GM12865 (cell line): Measurements from ENCODE around the gene QPRT.
"Not testable (repeated sequence)": the region's sequence is repeated elsewhere in the genome, so short reads cannot be mapped to it uniquely, and the experiment has no call there.

Experiments
- DNase-seq: peaks from one replicate; pipeline ENCODE4 v3.0.0; 2010; ENCODE audit warnings: low read depth
- H3K4me3 ChIP-seq: 2 replicates; pipeline ENCODE4 v1.5.1; 2011; ENCODE audit warnings: mild to moderate bottlenecking, low read depth, low read length, control low read depth
- TF ChIP-seq, protein P1 (sequence below): IDR thresholded peaks from 2 replicates; pipeline ENCODE4 v1.5.1; 2011; ENCODE audit warnings: low read length, control low read depth, low read depth, inconsistent platforms; ENCODE audit not compliant: insufficient read depth; ENCODE audit errors: missing control alignments

QPRT gene

DNA sequence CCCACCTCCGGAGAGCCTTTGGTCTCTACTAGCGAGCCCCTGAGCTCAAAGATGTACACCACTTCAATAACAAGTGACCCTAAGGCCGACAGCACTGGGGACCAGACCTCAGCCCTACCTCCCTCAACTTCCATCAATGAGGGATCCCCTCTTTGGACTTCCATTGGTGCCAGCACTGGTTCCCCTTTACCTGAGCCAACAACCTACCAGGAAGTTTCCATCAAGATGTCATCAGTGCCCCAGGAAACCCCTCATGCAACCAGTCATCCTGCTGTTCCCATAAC is 15.2 kb upstream of the QPRT start:
- TF ChIP-seq, protein P1, sequence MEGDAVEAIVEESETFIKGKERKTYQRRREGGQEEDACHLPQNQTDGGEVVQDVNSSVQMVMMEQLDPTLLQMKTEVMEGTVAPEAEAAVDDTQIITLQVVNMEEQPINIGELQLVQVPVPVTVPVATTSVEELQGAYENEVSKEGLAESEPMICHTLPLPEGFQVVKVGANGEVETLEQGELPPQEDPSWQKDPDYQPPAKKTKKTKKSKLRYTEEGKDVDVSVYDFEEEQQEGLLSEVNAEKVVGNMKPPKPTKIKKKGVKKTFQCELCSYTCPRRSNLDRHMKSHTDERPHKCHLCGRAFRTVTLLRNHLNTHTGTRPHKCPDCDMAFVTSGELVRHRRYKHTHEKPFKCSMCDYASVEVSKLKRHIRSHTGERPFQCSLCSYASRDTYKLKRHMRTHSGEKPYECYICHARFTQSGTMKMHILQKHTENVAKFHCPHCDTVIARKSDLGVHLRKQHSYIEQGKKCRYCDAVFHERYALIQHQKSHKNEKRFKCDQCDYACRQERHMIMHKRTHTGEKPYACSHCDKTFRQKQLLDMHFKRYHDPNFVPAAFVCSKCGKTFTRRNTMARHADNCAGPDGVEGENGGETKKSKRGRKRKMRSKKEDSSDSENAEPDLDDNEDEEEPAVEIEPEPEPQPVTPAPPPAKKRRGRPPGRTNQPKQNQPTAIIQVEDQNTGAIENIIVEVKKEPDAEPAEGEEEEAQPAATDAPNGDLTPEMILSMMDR: no peak
- peak overlapping the region; percentile 70 for H3K4me3 ChIP-seq
- DNase-seq: no peak

DNA sequence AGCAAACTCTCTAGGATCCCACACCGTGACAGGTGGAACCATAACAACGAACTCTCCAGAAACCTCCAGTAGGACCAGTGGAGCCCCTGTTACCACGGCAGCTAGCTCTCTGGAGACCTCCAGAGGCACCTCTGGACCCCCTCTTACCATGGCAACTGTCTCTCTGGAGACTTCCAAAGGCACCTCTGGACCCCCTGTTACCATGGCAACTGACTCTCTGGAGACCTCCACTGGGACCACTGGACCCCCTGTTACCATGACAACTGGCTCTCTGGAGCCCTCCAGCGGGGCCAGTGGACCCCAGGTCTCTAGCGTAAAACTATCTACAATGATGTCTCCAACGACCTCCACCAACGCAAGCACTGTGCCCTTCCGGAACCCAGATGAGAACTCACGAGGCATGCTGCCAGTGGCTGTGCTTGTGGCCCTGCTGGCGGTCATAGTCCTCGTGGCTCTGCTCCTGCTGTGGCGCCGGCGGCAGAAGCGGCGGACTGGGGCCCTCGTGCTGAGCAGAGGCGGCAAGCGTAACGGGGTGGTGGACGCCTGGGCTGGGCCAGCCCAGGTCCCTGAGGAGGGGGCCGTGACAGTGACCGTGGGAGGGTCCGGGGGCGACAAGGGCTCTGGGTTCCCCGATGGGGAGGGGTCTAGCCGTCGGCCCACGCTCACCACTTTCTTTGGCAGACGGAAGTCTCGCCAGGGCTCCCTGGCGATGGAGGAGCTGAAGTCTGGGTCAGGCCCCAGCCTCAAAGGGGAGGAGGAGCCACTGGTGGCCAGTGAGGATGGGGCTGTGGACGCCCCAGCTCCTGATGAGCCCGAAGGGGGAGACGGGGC is 14.7 kb upstream of the QPRT start:
- TF ChIP-seq, protein P1: no peak
- peak overlapping the region; percentile 70 for H3K4me3 ChIP-seq
- peak; percentile 48 for DNase-seq

DNA sequence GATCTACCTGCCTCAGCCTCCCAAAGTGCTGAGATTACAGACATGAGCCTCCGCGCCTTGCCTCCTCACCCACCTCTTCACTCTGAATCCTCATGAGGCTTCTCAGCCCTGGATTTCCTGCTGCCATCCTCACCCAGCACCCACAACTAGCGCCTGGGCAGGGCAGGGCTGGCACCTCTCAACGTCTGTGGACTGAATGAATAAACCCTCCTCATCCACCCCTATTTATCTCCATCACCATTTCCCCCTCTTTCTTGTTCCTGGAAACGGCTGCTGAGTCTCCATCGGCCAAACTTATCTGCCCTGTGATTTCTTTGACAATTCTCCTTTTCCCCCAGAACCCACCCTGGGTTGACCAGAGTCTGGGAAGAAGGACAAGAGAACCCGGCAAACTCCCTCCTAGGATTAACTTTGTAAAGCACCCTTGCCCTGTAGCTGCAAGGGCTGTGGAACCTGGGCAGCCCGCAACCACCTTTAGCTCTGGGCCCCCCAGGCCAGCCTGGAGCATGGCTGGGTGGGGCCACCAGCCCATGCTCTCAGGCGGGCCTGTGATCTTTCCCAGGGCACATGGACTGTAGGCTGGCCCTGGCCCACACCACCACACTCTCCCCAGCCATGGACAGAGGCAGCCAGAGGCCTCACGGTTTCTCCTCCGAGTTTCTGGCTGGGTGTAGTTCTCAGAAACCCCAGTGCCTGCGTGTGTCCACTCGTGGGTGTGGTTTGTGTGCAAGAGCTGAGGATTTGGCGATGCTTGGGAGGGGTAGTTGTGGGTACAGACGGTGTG is 13.5 kb upstream of the QPRT start:
- no peak for DNase-seq
- TF ChIP-seq, protein P1: no peak
- H3K4me3 ChIP-seq: peak overlapping the region; percentile 70

DNA sequence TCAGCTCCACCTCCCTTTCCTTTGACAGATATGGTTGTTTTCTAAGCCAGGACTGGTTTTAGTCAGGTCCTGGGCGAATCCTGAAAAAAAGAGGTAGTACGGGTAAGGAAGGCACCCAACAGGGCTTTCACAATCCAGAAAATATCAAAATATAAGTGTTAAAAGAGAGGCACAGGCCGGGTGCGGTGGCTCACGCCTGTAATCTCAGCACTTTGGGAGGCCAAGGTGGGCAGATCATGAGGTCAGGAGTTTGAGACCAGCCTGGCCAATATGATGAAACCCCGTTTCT is 11.7 kb upstream of the QPRT start:
- DNase-seq, H3K4me3 ChIP-seq: not testable (repeated sequence)

DNA sequence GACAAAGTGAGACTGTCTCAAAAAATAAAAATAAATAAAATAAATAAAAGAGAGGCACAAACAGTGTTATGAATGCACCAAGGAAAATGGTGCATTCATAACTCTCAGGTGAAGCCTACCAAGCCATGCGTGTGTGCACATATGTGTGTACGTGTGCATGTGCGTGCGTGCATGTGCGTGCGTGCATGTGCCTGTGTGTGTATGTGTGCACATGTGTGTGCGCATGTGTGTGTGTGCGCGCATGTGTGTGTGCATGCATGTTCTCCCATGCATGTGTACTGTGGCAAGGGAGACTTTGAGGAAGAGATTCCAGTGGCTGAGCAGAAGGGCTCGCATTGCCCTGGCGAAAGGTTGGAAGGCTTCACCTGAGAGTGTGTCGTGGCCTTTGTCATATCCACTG is 11.2 kb upstream of the QPRT start:
- no peak overlapping the region for H3K4me3 ChIP-seq
- TF ChIP-seq, protein P1: no peak
- DNase-seq: no peak

DNA sequence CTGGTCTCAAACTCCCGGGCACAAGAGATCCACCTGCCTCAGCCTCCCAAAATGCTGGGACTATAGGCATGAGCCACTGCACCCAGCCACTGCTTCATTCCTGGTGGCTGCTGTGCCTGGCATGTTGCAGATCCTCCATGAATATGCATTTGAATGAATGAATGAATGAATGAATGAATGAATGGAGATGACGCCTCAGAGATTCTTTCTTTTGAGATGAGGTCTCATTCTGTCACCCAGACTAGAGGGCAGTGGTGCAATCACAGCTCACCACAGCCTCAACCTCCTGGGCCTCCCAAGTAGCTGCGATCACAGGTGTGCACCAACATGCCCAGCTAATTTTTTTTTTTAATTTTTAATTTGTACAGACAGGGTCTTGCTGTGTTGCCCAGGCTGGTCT is 10.7 kb upstream of the QPRT start:
- TF ChIP-seq, protein P1: no peak
- no peak overlapping the region for H3K4me3 ChIP-seq
- DNase-seq: no peak

DNA sequence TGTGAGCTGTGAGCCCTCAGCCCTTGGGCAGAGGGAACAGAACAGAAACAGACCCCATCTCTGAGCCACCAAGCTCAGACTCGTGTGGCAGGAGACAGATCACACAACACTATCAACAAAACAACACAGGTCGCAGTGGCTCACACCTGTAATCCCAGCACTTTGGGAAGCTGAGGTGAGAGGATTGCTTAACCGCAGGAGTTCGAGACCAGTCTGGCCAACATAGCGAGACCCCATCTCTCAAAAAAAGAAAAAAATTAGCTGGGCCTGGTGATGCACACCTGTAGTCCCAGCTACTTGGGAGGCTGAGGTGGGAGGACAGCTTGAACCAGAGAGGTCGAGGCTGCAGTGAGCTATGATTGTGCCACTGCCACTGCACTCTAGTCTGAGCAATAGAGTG is 5.5 kb upstream of the QPRT start:
- TF ChIP-seq, protein P1: no peak
- no peak for DNase-seq
- no peak overlapping the region for H3K4me3 ChIP-seq
